ENCODE data around the gene RNU1-3. TPM values are rescaled to one million over a fixed set of nuclear protein-coding genes. Genes with fewer than 3 reads are reported as not detected.
"Not testable (repeated sequence)": the region's sequence is repeated elsewhere in the genome, so short reads cannot be mapped to it uniquely, and the experiment has no call there.

RNU1-3 gene
- not detected for polyA plus RNA-seq (ENCODE audit: insufficient read length)

DNA sequence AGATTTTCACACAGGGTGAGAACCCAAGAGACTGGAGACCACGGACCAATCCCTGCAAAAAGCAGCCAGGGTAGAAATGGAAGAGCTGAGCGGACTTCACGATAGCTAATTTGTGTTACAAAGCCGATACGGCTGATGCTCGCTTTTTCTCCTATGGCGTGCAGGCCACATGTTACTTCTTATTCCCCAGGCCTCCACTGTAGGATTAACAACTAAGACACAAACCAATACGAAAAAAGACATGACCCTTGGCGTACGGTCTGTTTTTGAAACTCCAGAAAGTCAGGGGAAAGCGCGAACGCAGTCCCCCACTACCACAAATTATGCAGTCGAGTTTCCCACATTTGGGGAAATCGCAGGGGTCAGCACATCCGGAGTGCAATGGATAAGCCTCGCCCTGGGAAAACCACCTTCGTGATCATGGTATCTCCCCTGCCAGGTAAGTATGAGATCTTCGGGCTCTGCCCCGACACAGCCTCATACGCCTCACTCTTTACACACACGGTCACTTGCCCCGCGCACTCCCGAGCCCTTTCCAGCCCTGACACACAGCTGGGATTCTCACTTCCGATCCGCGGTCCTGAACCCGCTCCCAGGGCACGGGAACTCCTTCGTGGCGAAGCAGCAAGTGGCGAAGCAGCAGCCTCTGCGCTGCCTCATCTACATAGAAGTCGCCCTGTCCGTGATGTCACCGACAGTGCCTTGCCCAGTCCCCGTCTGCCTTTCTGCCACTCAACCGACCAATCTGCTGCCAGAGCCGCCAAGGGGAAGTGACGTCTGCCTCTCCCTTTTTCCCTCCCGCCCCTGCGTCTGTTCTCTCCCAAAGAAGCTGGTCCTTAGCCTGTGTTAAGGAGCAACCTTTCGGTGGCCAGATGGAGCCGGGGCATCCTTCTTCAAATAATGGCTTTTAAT is at the start of gene RNU1-3:
Gene RNU1-3 (minus strand): TSS at position 447 of the 912 bp plus-strand sequence.
- not testable (repeated sequence) for DNase-seq

DNA sequence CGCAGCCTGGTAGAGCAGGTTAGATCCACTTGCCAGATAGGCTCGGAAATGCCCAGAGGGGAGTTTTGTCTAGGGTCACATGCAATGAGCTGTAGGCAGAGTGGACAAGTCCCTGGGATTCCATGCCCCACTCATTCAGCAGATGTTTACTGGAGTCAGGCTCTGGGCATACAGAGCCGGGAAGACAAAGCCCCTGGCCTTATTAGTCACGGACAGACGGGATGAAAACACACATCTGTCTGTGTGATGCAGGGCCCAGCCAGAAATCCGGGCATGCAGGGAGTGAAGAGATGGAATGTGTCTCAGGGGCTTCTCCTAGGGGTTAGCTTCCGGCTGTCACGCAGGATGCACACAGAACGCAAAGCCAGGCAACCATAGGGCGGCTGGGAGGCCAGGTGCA is 46.7 kb upstream of the RNU1-3 start:
- not testable (repeated sequence) for DNase-seq

DNA sequence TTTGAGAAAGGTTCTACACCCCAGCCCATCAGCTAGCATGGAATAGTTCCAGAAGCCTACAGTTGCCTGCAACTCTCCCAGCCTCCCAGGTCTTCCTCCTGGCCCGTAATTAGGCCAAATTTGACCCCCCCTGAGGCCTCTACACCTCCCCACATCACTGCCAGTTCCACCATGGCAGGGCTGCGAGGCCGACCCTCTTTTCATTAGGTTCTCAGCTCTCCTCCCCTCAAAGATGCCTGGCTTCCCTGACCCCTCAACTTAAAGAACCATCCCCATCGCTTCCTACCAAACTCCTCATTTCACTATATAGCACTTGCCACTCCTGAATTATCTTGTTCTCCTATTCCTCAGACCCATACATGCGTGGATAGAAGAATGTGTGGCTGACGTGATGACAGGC is 46.2 kb upstream of the RNU1-3 start:
- not testable (repeated sequence) for DNase-seq

DNA sequence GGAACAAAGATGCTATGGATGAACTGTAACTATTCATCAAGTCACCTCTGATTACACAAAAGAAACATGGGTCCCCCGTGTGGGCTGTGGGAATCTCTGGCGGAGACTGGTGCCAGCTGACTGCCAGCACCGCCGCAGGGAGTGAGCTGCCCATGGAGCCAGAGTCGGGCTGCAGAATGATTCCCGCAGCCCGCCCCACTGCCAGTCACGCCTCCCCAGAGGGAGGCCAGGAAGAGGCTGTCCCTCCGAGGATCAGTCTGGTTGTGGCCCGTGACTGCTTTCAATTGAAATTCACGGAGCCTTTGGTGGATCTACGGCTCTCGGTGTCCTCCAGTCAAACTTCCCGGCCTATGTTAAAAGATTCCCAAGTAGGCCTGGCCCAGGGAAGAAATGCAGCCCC is 45.8 kb upstream of the RNU1-3 start:
- not testable (repeated sequence) for DNase-seq

DNA sequence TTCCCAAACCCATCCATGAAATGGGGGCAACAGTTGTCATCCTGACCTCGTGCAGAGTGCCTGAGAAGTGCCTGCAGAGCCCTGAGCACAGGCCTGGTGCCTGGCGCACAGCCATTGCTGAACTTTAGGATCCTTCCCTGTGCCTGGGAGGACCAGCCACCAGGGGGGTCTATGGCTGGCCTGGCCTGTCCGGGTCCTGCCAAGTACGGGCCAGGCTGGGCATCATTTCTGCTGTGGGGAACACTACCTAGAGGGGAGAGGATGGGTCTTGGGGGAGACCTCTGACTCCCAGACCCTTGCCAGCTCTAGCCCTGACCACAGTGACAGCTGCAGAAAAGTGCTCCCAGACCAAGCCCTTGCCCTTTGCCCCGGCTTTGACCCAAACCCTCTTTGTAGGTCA is 45.4 kb upstream of the RNU1-3 start:
- not testable (repeated sequence) for DNase-seq

DNA sequence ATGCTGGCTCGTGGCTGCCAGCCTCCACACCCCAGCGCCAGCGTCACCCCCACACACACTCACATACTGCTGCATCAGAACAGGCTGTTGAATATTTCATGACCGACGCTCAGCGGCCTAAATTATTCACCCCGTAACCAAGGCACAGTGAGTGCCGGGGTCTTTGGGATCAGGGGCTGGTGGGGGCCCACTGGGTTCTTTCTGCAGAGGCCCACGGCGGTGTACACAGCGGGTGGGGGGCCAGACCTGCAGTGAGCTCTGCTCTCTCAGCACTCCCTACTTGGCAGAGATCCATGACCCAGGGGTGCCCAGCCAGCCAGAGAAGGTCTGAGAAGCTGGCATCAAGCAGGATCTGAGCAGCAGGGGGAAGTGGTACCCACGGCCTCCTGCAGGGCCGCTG is 43.9 kb upstream of the RNU1-3 start:
- DNase-seq: not testable (repeated sequence)

DNA sequence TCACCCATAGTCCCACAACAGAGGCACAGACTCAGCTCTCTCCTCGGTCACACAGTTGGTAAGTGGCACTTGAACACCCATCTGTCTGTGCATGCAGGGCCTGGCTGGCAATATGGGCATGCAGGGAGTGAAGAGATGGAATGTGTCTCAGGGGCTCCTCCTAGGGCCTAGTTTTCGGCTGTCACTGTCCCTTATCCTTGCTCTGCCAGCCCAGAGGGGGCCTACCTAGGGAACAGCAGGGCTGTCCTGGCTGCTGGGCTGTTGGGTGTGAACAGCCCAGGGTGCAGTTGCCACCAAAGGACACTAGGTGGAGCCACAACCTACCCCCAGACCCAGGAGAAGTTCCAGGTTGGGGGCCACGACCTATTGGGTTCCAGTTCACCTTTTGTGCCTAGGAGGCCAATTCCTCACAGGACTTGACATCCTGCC is 42.9 kb upstream of the RNU1-3 start:
- not testable (repeated sequence) for DNase-seq

DNA sequence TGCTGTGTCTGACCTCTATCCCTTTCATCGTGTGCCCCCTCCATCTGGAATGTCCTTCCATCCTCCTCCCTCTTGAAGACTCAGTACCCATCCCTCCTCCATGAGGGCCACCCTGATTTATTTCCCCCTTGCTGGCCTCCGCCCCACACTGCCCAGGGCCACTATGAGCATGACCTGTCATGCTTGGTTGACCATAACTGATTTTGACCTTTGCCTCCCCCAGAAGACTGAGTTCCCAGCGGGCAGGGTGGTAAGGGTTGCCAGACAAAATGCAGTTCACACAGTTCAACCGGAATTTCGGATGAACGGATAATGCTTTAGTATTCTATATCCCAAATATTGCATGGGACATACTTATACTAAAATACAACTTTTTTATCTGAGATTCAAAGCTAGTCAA is 42.0 kb upstream of the RNU1-3 start:
- not testable (repeated sequence) for DNase-seq

DNA sequence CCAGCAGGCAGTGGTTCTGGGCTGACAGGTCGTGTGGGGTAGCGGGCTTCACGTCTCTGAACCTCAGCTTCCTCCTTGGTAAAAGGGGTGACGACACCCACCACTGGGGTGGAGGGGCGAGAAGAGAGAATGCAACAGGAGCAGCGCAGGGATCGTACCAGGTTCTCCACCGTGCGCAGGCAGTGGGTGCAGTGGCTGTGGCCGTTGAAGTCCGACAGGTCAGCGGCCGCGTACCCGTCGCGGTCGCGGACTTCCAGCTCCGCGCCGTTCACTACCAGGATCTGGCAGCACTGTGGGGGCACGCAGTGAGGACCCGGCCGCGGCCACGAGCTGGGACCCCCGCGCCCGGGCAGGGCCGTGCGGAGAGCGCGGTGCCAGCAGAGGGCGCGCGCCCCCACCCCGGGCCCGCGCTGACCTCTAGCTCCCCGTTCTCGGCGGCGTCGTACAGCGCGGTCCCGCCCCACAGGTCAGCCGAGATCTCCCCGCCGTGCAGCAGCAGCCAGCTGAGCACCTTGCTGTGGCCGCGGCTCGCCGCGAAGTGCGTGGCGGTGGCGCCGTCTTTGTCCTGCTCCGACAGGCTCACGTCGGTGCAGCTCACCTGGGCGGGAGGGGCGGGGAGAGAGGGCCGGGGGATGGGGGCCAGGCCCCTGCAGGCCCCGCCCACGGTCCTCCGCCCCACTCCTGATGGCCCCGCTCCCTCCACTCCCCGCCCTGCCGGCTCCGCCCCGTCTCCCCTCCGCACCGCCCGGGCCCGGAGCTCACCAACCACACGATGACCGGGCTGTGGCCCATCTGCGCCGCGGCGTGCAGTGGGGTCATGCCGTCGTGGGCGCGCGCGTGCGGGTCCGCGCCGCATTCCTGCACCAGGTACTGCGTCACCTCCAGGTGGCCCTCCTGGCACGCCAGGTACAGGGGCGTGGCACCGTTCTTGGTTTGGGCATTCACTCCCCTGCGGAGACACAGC is 40.7 kb upstream of the RNU1-3 start:
- not testable (repeated sequence) for DNase-seq

DNA sequence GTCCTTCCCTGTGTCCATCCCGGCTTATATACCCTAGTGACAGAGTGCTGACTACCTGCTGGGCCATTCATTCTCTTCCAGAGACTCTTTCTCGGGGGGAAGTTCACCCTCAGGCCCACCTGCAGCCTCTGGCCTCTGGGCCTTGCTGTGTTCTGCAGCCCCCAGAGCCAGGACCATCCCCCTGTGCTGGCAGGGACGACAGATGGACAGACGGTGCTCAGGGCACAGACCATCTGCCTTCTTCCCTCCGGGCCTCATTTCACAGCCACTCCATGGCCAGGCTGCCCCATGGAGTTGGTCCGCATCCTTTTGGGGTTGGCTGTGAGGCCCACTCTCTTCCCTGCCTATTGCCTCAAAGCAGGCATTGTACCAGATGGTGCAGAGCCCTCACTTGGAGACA is 39.6 kb upstream of the RNU1-3 start:
- not testable (repeated sequence) for DNase-seq

DNA sequence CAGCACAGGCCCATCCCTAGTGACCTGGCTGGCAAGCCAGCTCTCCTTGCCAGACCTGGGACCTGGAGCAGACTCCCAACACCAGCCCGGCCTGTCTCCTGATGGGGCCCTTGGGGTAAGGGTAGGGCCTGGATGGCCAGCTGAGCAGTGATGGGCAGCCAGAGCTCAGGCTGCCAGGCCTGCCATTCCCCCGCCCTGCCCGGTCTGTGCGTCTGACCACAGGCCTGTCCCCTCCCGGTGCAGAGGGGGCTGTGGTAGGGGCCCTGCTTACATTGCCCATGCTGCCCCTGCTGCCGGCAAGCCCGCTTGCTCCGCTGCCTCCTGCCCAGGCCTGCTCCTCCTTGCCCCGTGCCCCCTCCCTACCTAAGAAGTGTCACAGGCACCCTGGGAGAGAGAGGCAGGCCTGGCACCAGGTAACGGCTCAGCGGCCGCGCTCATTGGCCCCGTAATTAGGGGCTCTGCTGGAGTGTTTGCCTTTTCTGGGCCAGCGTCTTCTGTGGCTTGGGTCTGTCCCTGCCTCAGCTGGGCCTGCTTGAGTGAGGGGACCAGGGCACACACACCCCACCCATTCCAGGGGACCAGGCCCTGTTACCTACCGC is 37.9 kb upstream of the RNU1-3 start:
- DNase-seq: not testable (repeated sequence)

DNA sequence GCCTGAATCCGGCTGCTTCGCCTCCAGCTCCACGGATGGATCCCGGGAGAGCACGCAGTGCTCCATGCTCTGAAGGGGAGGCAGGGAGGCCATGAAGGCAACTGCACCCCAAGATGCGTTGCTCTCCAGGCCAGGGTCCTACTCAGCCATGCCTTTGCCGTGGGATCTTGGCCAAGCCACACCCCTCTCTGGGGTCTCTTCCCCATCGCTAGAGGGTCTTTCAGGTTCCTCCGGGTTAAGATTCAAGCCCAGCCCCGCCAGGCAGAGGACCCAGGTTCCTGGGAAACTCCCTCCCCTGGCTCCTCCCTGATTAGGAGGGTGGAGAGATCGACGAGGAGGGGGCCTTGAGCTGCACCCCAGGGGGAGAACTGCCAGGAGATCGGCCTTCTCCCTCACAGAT is 37.3 kb upstream of the RNU1-3 start:
- not testable (repeated sequence) for DNase-seq

DNA sequence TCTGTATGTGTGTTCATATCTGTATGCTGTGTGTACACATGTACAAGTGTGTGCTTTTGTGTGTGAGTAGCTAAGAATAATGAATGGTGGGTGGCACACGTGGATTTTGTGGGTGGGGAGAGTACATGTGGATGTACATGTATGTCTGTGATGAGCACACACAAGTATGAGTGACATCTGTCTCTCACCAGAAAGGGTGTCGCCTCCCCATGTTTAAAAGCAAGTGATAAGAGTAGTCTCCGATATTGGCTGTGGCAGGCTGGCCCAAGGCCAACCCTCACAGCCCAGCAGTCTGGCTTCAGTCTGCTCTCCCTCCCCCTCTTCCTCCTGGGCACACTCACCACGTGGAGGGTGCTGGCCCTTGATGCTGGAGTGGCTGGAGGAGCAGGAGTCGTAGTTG is 36.9 kb upstream of the RNU1-3 start:
- not testable (repeated sequence) for DNase-seq

DNA sequence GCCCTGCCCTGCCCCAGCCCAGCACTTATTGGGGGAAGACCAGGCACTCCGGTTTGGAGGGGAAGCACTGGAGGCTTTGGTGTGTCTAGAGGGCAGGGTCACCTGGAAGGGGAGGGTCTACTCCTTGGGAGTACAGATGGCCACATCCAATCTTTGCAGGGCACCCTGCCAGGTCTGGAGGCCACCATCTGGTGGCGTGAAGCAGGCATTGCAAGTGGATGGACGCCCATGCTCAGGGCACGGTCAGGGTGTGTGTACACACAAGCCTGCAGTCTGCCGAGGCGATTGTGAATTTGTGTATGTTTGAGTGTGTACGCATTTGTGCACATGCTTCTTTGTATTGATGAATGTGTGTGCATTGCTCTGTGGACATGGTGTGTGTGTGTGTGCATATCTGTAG is 36.4 kb upstream of the RNU1-3 start:
- DNase-seq: not testable (repeated sequence)

DNA sequence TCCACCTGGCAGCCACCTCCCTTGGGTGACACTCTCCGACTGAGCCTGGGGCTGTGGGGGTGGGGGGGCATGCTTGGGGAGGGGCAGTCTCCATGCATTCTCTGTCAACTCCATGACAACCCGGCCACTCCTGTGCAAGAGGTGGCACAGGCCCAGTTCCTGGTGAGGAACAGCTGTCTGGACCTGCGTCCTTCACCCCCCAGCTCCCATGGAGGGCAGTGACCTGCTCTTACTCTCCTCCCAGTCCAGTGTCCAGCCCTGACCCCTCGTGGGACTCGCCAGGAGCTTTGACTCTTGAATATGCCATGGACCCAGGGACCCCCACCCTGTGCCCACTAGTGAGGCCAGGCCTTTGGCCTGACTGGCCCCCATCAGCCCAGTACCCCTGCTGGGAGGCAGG is 35.5 kb upstream of the RNU1-3 start:
- not testable (repeated sequence) for DNase-seq

DNA sequence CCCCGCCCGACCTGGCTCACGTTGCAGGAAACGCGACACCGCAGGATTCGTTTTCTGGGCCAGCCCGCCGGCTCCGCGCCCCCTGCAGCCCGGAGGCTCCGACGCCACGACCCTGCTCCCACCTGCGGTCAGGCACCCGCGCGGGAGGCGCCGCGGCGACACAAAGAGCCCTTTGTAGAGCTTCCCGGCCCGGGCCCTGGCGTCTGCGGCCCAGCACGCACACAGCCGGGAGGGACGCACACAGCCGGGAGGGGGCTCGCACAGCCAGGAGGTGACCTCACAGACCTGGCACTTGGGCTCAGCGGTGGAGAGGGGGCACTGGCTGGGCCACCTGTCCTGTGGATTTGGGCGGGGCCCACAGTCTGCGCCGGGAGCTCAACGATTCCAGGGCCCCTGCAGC is 34.4 kb upstream of the RNU1-3 start:
- DNase-seq: not testable (repeated sequence)

DNA sequence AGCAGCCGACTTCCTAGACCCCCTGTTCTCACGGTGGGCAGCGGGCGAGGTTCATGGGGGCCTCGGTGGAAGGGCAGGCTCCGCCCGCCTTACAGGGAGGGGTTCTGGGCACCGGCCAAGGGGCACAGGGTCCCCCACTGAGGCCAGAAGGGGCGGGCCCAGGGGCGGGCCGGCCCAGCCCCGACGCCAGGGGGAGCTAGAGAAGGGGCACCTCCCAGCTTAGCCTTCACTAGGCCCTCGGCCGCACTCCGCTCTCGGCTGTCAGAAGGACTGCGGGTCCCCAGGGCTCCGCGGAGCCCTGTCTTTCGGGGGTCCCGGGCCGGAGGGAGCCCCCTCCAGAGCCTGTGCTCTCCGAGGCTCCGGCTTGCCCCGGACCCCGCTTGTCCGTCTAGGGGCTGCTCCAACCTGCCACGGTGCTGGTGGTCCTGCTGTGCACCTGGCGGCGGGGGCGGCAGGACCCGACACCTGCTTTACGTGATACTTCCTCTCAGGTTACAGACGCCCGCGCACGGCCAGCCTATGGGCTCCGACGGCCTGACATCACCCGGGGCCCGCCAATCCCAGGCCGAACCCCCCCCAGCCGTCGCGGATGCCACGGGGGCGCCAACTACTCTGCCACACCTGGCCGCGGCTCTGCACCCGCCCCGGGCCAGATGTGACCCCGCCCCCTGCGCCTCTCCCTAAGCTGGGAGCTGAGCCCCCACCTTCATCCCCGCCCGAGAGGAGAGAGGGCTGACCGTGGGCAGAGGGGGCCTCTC is 33.6 kb upstream of the RNU1-3 start:
- DNase-seq: not testable (repeated sequence)

DNA sequence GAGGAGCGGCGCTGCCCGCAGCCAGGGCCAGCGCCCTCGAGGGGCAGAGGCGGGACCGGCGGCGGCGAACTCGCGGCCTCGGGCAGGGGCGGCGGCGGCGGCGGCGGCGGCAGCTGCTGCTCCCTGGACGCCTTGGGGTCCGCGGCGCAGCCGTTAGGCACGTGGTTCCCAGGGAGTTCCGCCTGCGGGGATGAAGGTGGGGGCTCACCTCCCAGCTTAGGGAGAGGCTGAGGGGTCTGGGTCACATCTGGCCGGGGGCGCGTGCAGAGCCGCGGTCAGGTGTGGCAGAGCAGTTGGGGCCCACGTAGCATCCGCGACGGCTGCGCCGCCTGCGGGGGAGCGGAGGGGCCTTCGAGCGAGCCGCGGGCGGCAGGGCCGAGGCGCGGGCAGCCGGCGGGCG is 32.7 kb upstream of the RNU1-3 start:
- not testable (repeated sequence) for DNase-seq

DNA sequence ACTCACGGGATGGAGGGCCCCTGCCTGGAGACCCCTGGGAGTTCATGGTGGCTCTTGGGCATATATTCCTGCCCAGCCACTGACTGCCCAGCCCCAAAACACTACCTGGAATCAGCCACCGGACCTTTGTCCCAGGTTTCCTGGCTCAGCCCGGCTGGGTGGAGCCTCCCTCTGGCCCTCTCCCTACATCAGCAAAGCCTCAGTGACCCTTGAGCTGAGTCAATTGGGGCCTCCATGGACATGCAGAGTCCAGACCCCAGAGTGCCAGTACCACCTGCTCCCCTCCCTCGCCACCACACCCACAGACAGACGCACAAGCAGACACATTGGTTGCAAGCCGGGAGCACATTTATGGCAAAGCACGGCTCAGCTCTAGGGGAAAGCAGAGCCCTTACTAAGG is 30.4 kb upstream of the RNU1-3 start:
- not testable (repeated sequence) for DNase-seq

DNA sequence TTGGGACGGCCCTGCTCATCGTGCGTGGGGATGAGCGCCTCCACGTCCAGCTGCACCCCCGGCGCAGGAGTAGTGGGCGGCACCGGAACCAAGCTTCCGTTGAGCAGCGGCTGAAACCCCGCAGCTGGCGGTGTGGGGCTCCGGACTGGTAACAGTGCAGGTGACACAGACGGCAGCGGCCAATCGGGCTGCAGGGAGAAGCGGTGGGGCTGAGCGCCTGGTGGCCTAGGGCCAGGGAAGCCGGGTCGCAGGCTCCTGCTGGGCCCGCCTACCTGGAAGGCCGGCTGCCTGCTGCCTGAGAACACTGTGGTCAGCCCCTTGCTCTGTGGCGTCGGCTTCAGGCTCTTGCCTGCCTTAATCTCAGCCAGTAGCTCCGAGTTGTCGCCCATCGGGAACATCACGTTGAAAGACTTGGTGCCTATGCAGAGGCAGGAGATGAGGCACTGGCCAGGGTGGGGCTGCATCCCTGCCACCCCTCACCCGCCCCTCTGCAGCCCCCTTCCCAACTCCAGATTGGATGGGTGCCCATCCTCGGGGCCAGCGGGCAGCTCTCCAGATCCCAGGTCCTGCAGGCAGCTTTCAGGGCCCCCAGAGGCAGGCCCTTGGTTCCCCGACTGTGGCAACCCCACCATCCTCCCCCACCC is 29.9 kb upstream of the RNU1-3 start:
- DNase-seq: not testable (repeated sequence)

DNA sequence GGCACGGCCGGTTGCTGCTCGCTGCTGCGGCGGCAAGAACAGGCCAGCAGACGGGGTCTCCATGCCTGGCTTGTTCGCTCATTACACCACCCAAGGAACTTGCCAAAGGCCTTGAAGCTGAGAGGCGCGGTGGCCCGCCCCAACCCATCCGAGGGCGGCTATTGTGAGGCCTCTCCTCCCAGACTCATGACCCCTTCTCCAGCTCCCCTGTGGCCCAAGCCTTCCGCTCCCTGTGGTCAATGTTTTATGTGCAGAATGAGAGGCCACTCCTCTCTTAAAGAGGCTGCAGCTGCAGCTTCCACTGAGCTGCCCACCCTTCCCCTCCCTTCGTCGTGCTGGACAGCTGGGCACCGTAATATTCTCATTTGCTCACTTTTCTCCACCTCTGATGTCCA is 27.6 kb upstream of the RNU1-3 start:
- DNase-seq: not testable (repeated sequence)
